Activated naive CD4-positive, alpha-beta T cell (primary cell): Measurements from ENCODE around the gene CD164L2.
"Not testable (repeated sequence)": the region's sequence is repeated elsewhere in the genome, so short reads cannot be mapped to it uniquely, and the experiment has no call there.

Experiments
- DNase-seq, 4 experiments: peaks; one replicate each; lab custom pipeline; 2025; lab: John Stamatoyannopoulos, UW

The CD164L2 gene

DNA sequence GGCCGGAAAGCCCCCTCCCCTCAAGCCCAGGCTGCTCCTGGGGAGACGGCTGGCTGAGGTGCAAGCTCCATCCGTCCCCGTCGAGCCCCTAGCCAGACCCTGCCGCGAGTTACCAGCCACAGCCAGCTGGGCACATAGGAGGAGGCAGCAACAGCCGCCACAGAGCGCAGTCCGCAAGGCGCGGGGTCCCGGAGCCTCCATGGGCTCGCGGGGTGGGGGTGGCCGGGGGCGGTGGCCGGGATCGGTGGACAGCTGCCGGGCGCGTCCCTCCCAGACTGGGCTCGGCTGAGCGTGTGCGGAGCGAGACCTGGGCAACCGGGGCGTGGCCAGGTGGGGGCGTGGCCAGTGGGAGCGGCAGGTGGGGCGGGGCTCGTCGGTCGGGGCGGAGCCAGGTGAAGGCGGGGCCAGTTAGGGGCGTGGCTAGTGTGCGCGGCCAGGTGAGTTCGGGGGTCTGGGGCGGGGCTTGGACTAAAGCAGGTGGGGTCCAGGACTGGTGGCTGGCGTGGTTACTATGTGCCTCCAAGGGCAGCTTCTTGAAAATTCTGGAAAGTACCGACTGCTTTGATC is at the start of gene CD164L2:
CD164L2 (minus strand) TSS at position 295 of the 567 bp plus-strand sequence; CDS start at position 201, 94 bp downstream.
- DNase-seq, result peak in 2 of 4 experiments; percentile 16 to 30

- DNase-seq, result not testable (repeated sequence)
Observed at GRCh38 chr1:27432725-27433124, 49.6 kb upstream of the CD164L2 start.

GRCh38 chr1:27431601-27431940 is 48.4 kb upstream of the CD164L2 start:
- no peak for DNase-seq

- no peak for DNase-seq
Observed at GRCh38 chr1:27430903-27431600, 47.9 kb upstream of the CD164L2 start.

- no peak for DNase-seq
Observed at GRCh38 chr1:27429029-27429425, 45.9 kb upstream of the CD164L2 start.

GRCh38 chr1:27428316-27429028 is 45.3 kb upstream of the CD164L2 start:
- DNase-seq, result no peak

GRCh38 chr1:27427816-27428315 is 44.7 kb upstream of the CD164L2 start:
- no peak for DNase-seq

GRCh38 chr1:27427329-27427728 is 44.2 kb upstream of the CD164L2 start:
- DNase-seq, result no peak

- no peak for DNase-seq
Observed at GRCh38 chr1:27423709-27424108, 40.6 kb upstream of the CD164L2 start.

- DNase-seq, result no peak
Observed at GRCh38 chr1:27418326-27419185, 35.4 kb upstream of the CD164L2 start.

DNA sequence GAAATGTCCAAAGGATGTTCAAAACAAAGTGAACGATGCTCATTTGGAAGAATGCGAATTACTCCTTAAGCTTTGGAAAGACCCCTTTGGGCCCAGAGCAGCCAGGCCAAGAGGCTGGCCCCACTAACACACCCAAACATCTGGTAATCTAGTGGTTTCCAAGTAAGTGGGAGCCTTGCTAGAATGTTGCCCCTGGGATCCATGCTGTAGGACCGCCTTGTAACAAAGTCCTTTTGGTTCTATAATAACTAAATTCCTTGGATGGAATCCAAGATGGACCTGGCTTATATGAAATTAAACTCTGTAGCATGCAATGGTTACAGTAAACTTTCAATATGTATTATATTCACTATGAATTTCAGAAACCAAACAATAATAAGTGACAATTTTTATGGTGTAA is 34.6 kb upstream of the CD164L2 start:
- no peak for DNase-seq

GRCh38 chr1:27416387-27417111 is 33.4 kb upstream of the CD164L2 start:
- DNase-seq, result no peak

DNA sequence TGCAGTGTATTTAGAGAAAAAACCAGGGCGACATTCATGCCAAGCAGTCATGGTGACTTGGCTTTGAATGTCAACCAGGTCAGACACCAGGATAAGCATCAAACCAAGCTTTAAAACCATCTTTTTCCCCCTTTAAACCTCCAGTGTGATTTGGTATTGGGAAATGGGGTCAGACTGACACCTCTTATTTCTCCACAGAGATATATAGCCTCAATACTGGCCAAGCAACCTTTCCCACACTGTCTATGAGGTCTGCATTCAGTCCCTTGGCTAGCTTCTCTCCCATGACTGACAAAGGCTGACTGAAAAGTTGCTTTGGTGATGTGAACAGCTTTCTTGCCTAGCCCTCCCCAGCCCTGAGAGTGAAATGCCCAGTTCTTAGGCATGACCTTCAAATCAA is 31.0 kb upstream of the CD164L2 start:
- DNase-seq, result no peak

DNA sequence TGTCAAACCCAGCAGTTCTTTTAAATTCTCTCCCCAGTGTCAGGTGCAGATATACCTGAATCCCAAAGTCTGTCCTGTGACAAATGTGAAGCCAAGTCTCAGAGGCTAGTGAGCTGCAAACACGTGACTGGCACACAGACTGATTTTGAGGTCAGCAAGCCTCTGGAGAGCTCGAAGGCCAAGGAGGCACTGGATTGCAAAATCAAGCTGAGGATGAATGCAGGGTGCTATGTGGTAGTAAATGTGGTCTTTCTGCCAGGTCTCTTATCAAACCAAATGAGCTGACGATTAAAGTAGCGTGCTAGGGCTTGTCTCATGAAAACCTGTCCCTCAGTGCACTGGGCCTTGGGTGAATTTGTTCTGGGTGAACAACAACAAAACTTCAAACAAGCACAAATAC is 29.9 kb upstream of the CD164L2 start:
- no peak for DNase-seq

- no peak for DNase-seq
Observed at GRCh38 chr1:27412502-27412901, 29.4 kb upstream of the CD164L2 start.

DNA sequence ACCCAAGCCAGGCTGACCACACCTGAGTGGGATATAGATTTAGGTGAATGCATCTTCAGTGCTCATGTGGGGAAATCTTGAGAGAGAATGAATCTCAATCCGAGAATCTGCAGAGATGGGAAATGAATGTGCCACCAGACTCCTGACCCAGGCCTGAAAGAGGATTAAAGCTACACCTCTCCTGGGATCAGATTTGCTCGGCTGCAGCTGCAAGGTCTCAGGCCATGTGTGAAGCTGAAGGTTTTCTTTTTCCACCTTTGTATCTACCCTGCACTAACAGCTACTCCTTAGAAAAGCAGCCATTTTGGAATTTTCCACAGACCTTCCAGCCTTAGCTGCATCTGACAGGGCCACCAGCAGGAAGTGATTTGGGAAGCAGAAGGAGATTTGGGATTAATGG is 27.6 kb upstream of the CD164L2 start:
- DNase-seq, result no peak

DNA sequence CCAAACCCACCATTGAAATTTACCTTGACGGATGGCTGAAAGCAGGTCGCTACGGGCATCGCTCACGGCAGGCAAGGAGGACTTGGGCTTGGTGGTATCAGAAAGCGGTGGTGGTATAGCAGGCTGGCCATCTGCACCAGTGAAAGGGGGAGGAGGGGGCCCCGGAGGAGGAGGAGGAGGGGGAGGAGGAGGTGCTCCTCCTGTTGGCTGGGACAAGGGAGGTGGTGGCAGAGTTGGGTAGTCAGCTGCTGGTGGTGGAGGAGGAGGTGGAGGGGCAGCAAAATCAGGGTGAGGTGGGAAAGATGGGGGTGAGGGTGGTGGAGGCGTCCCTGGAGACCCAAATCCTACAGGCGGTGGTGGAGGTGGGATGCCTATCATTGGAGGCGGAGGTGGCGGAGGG is 26.5 kb upstream of the CD164L2 start:
- no peak for DNase-seq

GRCh38 chr1:27408151-27408550 is 25.0 kb upstream of the CD164L2 start:
- DNase-seq, result no peak

- not testable (repeated sequence) for DNase-seq
Observed at GRCh38 chr1:27406791-27407190, 23.7 kb upstream of the CD164L2 start.

- no peak for DNase-seq
Observed at GRCh38 chr1:27406362-27406680, 23.2 kb upstream of the CD164L2 start.

- DNase-seq, result not testable (repeated sequence)
Observed at GRCh38 chr1:27405598-27406361, 22.6 kb upstream of the CD164L2 start.
